Inferior parietal cortex (tissue), 1 donor: ENCODE results near the gene SLC12A6.
A peak's percentile ranks its signal among the peaks of the same experiment; 100 is the strongest.
"Not testable (repeated sequence)": the region's sequence is repeated elsewhere in the genome, so short reads cannot be mapped to it uniquely, and the experiment has no call there.

Experiments
- DNase-seq: peaks from one replicate; pipeline ENCODE4 v3.0.0-alpha.2; 2016; ENCODE audit errors: extremely low spot score

Gene SLC12A6

GRCh38 chr15:34337557-34338306, at the start of gene SLC12A6:
Gene SLC12A6, minus strand, starts transcription at chr15:34337781. Its CDS starts 1,101 bp downstream, at chr15:34336680.
- peak; percentile 88 for DNase-seq

GRCh38 chr15:34381829-34382521, 44.4 kb upstream of the SLC12A6 start:
- not testable (repeated sequence) for DNase-seq

GRCh38 chr15:34380491-34380890, 42.9 kb upstream of the SLC12A6 start:
- not testable (repeated sequence) for DNase-seq

GRCh38 chr15:34376856-34377255, 39.3 kb upstream of the SLC12A6 start:
- DNase-seq = no peak

- not testable (repeated sequence) for DNase-seq
These were observed 38.0 kb upstream of the SLC12A6 start for GRCh38 chr15:34375541-34375940.

- no peak for DNase-seq
These were observed 37.2 kb upstream of the SLC12A6 start for GRCh38 chr15:34374816-34375215.

- DNase-seq = no peak
These were observed 36.4 kb upstream of the SLC12A6 start for GRCh38 chr15:34373951-34374350.

- no peak for DNase-seq
These were observed 33.1 kb upstream of the SLC12A6 start for GRCh38 chr15:34370643-34371042.

GRCh38 chr15:34370129-34370528, 32.5 kb upstream of the SLC12A6 start:
- DNase-seq = no peak

GRCh38 chr15:34367101-34368081, 29.8 kb upstream of the SLC12A6 start, which contains the start of gene LPCAT4:
Gene LPCAT4, minus strand, starts transcription at chr15:34367196. Its CDS starts 96 bp downstream, at chr15:34367100.
- DNase-seq = peak; percentile 86

GRCh38 chr15:34366271-34367065, 28.9 kb upstream of the SLC12A6 start:
- DNase-seq = peak; percentile 39

- peak; percentile 13 for DNase-seq
These were observed 28.3 kb upstream of the SLC12A6 start for GRCh38 chr15:34365836-34366235.

- no peak for DNase-seq
These were observed 27.7 kb upstream of the SLC12A6 start for GRCh38 chr15:34365091-34365825.

GRCh38 chr15:34364041-34364440, 26.5 kb upstream of the SLC12A6 start:
- no peak for DNase-seq

GRCh38 chr15:34362047-34362773, 24.6 kb upstream of the SLC12A6 start:
- no peak for DNase-seq

GRCh38 chr15:34361278-34361677, 23.7 kb upstream of the SLC12A6 start:
- DNase-seq = no peak

GRCh38 chr15:34360298-34360697, 22.7 kb upstream of the SLC12A6 start:
- DNase-seq = no peak

GRCh38 chr15:34359416-34359815, 21.8 kb upstream of the SLC12A6 start:
- no peak for DNase-seq

GRCh38 chr15:34358948-34359347, 21.4 kb upstream of the SLC12A6 start:
- DNase-seq = no peak

- no peak for DNase-seq
These were observed 20.8 kb upstream of the SLC12A6 start for GRCh38 chr15:34358367-34358766.
